Measurements from ENCODE around the gene KIAA0586. TPM values are rescaled to one million over a fixed set of nuclear protein-coding genes. Genes with fewer than 3 reads are reported as not detected.

The KIAA0586 gene
- 18.5 and 22.2 TPM in 2 replicates for polyA plus RNA-seq (2011; rRNA removed)
- polyA plus RNA-seq (2012; cell fraction: cytosol; rRNA removed): 4.0 and 4.1 TPM in 2 replicates
- polyA plus RNA-seq (2012; cell fraction: nucleus; rRNA removed): 4.0 and 6.5 TPM in 2 replicates
- polyA plus RNA-seq (2017; fragmentation: RNase III; extraction: RNeasy Plus Mini Kit Qiagen cat#74134 plus additional on column Dnase treatment): 10.6 to 12.5 TPM (median 10.8 TPM) in 3 replicates
- 16.7 and 20.5 TPM in 2 replicates for polyA minus RNA-seq (2011; rRNA and poly(A)+ RNA removed)

GRCh38 chr14:58427281-58428117 is at the start of gene KIAA0586, which contains the start of gene TIMM9:
Gene KIAA0586, plus strand, starts transcription at chr14:58427719. Its CDS starts 546 bp downstream, at chr14:58428265.
Gene TIMM9, minus strand, starts transcription at chr14:58427531. Its CDS starts 15,586 bp downstream, at chr14:58411945.
- ChIA-PET CTCF (interaction anchor here (0.7 to 1.6 kb wide), 4 partner anchors 11 to 40 kb away, joined by 3 to 6 read pairs (median 4); partner anchors contain the start of gene TOMM20L), POLR2A (interaction anchor here (0.6 to 2.3 kb wide), 10 partner anchors 10 to 209 kb away, joined by 3 to 9 read pairs (median 3); partner anchors contain the start of gene ARID4A)
- peaks cover 21% of the 10 kb centered on the region; the same call in 2 of the 3 replicates for H3K4me1 ChIP-seq
- peak; percentile 90 to 99 for DNase-seq (ENCODE audit: low read depth in 1 of 2, low spot score in 1 of 2)
- 2% methylated on average over 33 of the region's 33 CpGs for WGBS (ENCODE audit: missing lambda C conversion rate)
- peak; percentile 93 to 95 for ATAC-seq
- FAIRE-seq: no peak
- H3K27ac ChIP-seq: peak within 1 kb of the TSS; percentile 97 to 98
- H3K4me2 ChIP-seq: peak within 1 kb of the TSS; percentile 91
- no peak for TF ChIP-seq ZFP36 (IDR thresholded peaks at IDR 0.05; ENCODE audit: borderline replicate concordance, partially characterized antibody)
- peak; percentile 80; the same call in 1 of the 2 replicates for TF ChIP-seq RCOR1 (IDR thresholded peaks at IDR 0.05; ENCODE audit: low read depth, low read length)
- TF ChIP-seq ZC3H11A (IDR thresholded peaks at IDR 0.05): peak; percentile 43; the same call in 1 of the 2 replicates
- peak; percentile 65 for TF ChIP-seq POLR2A (IDR thresholded peaks at IDR 0.05; ENCODE audit: low read length)
- TF ChIP-seq GATA3 (IDR thresholded peaks at IDR 0.05; ENCODE audit: borderline replicate concordance): 0 out of 2 replicates have a peak, but pooled peaks have one; percentile 12
- peak; percentile 99 for TF ChIP-seq KDM1A (IDR thresholded peaks at IDR 0.05; ENCODE audit: low read depth)
- no peak for TF ChIP-seq ZNF302 (CRISPR knock-in tag; IDR thresholded peaks at IDR 0.05)
- TF ChIP-seq SREBF2 (IDR thresholded peaks at IDR 0.05): no peak
- TF ChIP-seq, protein P1, sequence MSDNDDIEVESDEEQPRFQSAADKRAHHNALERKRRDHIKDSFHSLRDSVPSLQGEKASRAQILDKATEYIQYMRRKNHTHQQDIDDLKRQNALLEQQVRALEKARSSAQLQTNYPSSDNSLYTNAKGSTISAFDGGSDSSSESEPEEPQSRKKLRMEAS (IDR thresholded peaks at IDR 0.05): no peak; the same call in 1 of the 2 replicates
- peak; percentile 100 for TF ChIP-seq HDAC2 (IDR thresholded peaks at IDR 0.05)
- TF ChIP-seq NR3C1 (IDR thresholded peaks at IDR 0.05): no peak
- peak; percentile 88 to 93 for TF ChIP-seq JUN (IDR thresholded peaks at IDR 0.05)
- TF ChIP-seq CHD4 (IDR thresholded peaks at IDR 0.05; ENCODE audit: borderline replicate concordance): 0 out of 2 replicates have a peak, but pooled peaks have one; percentile 47
- TF ChIP-seq KDM5A (IDR thresholded peaks at IDR 0.05): peak; percentile 63
- TF ChIP-seq PHF8 (IDR thresholded peaks at IDR 0.05; ENCODE audit: borderline replicate concordance, low read depth): peak; percentile 33; the same call in 1 of the 2 replicates
- 0 out of 2 replicates have a peak, but pooled peaks have one; percentile 25 for TF ChIP-seq RFX5 (IDR thresholded peaks at IDR 0.05)
- TF ChIP-seq CEBPB (IDR thresholded peaks at IDR 0.05): 0 out of 4 replicates have a peak, but pooled peaks of 1 of the 2 experiments have one; percentile 3
- TF ChIP-seq MAZ (IDR thresholded peaks at IDR 0.05; ENCODE audit: borderline replicate concordance, low read depth, low read length): no peak
- 0 out of 2 replicates have a peak, but pooled peaks have one; percentile 14 for TF ChIP-seq HES2 (IDR thresholded peaks at IDR 0.05)
- TF ChIP-seq, protein P2, sequence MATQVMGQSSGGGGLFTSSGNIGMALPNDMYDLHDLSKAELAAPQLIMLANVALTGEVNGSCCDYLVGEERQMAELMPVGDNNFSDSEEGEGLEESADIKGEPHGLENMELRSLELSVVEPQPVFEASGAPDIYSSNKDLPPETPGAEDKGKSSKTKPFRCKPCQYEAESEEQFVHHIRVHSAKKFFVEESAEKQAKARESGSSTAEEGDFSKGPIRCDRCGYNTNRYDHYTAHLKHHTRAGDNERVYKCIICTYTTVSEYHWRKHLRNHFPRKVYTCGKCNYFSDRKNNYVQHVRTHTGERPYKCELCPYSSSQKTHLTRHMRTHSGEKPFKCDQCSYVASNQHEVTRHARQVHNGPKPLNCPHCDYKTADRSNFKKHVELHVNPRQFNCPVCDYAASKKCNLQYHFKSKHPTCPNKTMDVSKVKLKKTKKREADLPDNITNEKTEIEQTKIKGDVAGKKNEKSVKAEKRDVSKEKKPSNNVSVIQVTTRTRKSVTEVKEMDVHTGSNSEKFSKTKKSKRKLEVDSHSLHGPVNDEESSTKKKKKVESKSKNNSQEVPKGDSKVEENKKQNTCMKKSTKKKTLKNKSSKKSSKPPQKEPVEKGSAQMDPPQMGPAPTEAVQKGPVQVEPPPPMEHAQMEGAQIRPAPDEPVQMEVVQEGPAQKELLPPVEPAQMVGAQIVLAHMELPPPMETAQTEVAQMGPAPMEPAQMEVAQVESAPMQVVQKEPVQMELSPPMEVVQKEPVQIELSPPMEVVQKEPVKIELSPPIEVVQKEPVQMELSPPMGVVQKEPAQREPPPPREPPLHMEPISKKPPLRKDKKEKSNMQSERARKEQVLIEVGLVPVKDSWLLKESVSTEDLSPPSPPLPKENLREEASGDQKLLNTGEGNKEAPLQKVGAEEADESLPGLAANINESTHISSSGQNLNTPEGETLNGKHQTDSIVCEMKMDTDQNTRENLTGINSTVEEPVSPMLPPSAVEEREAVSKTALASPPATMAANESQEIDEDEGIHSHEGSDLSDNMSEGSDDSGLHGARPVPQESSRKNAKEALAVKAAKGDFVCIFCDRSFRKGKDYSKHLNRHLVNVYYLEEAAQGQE (IDR thresholded peaks at IDR 0.05): peak; percentile 26; the same call in 1 of the 2 replicates
- no peak for TF ChIP-seq SMC3 (IDR thresholded peaks at IDR 0.05)
- peak; percentile 77 for TF ChIP-seq HMGXB4 (CRISPR knock-in tag; IDR thresholded peaks at IDR 0.05; ENCODE audit: borderline replicate concordance)
- TF ChIP-seq HOXA7 (CRISPR knock-in tag; IDR thresholded peaks at IDR 0.05): no peak
- 0 out of 3 replicates have a peak, but pooled peaks have one; percentile 32 for TF ChIP-seq BCL3 (IDR thresholded peaks at IDR 0.05)
- peak; percentile 21; the same call in 1 of the 2 replicates for TF ChIP-seq EHF (CRISPR knock-in tag; IDR thresholded peaks at IDR 0.05)
- TF ChIP-seq MYC (IDR thresholded peaks at IDR 0.05; ENCODE audit: borderline replicate concordance, low read length): peak; percentile 16; the same call in 1 of the 2 replicates
- no peaks in the 10 kb centered on the region for H3K9me3 ChIP-seq
- peak within 1 kb of the TSS; percentile 75 for H3K4me3 ChIP-seq

Data from A549 (cell line).